Suprapubic skin (tissue), 3 donors: Measurements from ENCODE around the gene EP400.

Experiments
- CTCF ChIP-seq, 2 donors: fragments of 200-600 bp in 1 of 2; fragments of 450-650 bp in 1 of 2; sonication (generic) in 1 of 2; IDR thresholded peaks; one replicate each; pipeline ENCODE4 v1.5.1; 2016 to 2019; ENCODE audit warnings: antibody characterized with exemption in 2 of 2, mild to moderate bottlenecking in 1 of 2, moderate library complexity in 1 of 2
- EP300 ChIP-seq: sonication (generic); formaldehyde crosslinking; IDR thresholded peaks from one replicate; pipeline ENCODE4 v1.6.1; 2017; ENCODE audit warnings: antibody characterized with exemption
- POLR2A ChIP-seq, 2 donors: fragments of 450-650 bp; IDR thresholded peaks; one replicate each; pipeline ENCODE4 v1.6.1; 2017; ENCODE audit warnings: antibody characterized with exemption in 2 of 2, mild to moderate bottlenecking in 2 of 2, moderate library complexity in 2 of 2

DNA sequence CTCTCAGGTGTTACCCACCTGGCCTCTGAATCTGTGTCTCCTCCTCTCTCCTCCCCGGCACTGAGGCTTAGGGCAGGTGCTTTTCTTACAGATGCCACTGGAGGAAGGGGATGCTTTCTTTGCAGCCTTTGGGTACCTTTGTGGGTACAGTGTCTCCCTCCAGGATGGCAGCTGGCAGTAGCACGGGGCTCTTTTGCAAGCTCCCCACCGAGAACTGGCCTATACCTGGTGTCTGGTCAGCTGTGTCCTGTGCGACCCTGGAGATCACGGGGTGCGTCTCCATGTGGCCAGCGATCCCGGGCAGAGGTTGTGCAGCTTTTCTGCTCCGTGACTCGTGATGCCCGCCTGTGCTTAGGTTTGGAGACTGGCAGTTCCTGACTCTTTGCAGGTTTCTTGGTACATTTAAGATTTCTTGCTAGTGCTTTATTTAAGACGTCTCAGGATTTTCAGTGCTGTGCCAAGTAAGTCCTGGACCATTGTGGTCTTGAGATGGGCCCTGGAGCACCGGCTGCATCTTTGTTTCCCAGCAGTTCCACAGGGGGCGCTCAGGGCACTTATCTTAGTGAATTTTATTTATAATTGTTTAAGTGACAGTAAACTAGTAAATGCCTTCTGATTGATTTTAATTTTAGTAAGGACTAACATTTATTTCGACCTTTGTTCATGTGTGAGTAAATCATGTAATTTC, 125.4 kb downstream of the EP400 start:
- TF ChIP-seq POLR2A (IDR thresholded peaks at IDR 0.05) (no peak), CTCF (IDR thresholded peaks at IDR 0.05) (no peak), EP300 (no peak)
